Activated T-cell treated with anti-CD3 and anti-CD28 coated beads, Interleukin-2, amount 50 U/mL, for 4 hours (primary cell): Measurements from ENCODE around the gene DVL1. TPM values are rescaled to one million over a fixed set of nuclear protein-coding genes. Genes with fewer than 3 reads are reported as not detected.

Source experiments
- ATAC-seq, 2 donors: fragments of 200-7000 bp; cut with Tn5 transposase; one replicate each; pipeline ENCODE4 v1.10.0; 2021
- DNase-seq: peaks from one replicate; pipeline ENCODE4 v3.0.0-alpha.2; 2020
- H3K27me3 Mint-ChIP-seq: one replicate; pipeline ENCODE4 v1.8.0; 2021; ENCODE audit warnings: low read depth, mixed read lengths
- H3K36me3 Mint-ChIP-seq: one replicate; pipeline ENCODE4 v1.8.0; 2022; ENCODE audit warnings: mixed read lengths; ENCODE audit not compliant: insufficient read depth
- H3K4me1 Mint-ChIP-seq: one replicate; pipeline ENCODE4 v1.8.0; 2021; ENCODE audit warnings: low read depth, mixed read lengths
- H3K4me3 Mint-ChIP-seq: one replicate; pipeline ENCODE4 v1.8.0; 2021; ENCODE audit warnings: mild to moderate bottlenecking, moderate library complexity, mixed read lengths
- H3K9me3 Mint-ChIP-seq: one replicate; pipeline ENCODE4 v1.8.0; 2021; ENCODE audit warnings: mixed read lengths
- total RNA-seq, 3 donors: library from RNA; stranded (reverse); gene quantifications; one replicate each; pipeline ENCODE4 v1.2.1, GENCODE V29; 2021

DVL1 gene
- total RNA-seq, 3 donors from 2014 or later = 70.7 to 74.6 (median 72.1) TPM

DNA sequence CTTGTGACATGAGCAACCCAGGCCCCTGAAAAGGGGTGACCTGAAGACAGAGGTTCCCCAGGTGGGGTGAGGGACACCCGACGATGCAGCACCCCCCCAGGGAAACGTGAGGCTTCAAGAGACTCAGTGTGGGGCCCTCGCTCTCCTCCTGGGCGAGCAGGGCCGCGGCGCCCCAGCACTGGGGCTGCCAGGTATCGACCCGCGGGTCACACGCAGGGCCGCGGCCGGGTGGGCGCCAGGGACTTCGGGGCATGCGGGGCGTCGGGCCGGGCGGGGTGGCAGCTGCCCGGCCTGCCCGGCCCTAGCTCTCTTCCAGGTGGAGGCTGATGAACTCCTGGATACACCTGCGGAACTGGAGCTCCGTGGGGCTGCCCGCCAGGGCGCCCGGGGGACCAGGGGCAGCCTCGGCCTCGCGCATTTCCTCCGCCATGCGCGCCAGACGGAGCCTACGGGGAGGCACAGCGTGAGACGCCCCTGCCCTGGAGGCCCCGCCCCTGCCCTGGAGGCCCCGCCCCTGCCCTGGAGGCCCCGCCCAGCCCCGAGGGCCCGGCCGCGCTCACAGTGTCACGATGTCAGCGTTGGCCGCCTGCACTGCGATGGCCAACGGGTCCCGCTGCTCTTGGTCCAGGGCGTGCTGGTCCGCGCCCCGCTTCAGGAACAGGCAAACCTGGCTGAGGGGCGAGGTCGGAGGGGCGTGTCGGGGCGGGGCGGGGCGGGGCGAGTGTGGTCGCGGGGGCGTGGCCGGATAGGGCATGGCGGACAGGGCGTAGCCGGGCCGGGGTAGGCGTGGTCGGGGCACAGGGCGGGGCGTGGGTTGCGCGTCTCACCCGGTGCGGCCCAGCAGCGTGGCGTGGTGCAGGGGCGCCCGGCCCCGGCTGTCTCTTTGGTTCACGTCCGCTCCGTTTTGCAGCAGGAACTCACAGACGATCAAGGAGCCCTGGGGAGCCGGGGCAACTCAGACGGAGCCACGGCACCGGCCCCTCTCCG, 55.7 kb downstream of the DVL1 start:
- peak; percentile 33 to 50 for ATAC-seq
- no peak for DNase-seq
- H3K36me3 Mint-ChIP-seq = no peaks in the 10 kb centered on the region
- no peaks in the 10 kb centered on the region for H3K27me3 Mint-ChIP-seq
- H3K4me1 Mint-ChIP-seq = peaks cover 2% of the 10 kb centered on the region
- H3K9me3 Mint-ChIP-seq = no peaks in the 10 kb centered on the region
- no peak overlapping the region for H3K4me3 Mint-ChIP-seq

DNA sequence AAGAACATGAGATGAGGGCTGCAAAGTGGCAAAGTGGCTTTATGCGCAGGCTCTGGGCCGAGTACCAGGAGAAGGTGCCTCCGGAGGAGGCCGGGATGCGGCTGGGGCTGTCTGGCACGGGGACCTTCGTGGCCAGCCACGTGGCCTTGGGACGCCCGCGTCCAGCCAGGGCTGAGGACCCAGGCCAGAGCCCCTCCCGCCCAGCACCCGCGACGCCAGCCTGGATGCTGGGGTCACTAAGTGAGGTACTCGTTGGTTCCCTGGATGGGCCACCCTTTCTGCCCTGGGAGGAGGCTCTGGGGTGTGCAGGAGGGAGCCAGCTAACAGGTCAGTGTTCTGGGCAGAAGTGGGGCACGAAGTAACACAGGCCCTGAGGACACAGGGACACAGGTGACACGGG, 56.4 kb downstream of the DVL1 start:
- ATAC-seq = no peak
- H3K4me1 Mint-ChIP-seq = peaks cover 2% of the 10 kb centered on the region
- no peak for DNase-seq
- no peaks in the 10 kb centered on the region for H3K9me3 Mint-ChIP-seq
- H3K27me3 Mint-ChIP-seq = no peaks in the 10 kb centered on the region
- no peak overlapping the region for H3K4me3 Mint-ChIP-seq
- H3K36me3 Mint-ChIP-seq = no peaks in the 10 kb centered on the region

DNA sequence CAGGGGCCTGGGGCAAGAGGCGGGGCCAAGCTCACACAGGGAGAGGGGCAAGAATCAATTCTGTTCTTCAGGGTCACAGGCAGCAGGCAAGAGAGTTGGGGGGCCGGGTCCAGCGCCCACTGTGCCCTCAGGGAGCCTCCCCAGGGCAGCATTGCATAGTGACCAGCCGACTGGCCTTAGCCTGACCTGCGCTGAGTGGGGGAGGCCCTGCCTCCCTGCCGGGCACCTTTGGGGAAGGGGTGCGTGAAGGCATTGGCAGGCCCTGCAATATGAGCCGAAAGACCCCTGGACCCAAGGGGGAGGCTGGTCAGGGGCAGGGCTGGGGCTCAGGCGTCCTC, 56.8 kb downstream of the DVL1 start:
- H3K4me1 Mint-ChIP-seq = peaks cover 2% of the 10 kb centered on the region
- H3K27me3 Mint-ChIP-seq = no peaks in the 10 kb centered on the region
- no peaks in the 10 kb centered on the region for H3K9me3 Mint-ChIP-seq
- no peak for ATAC-seq
- H3K4me3 Mint-ChIP-seq = no peak overlapping the region
- H3K36me3 Mint-ChIP-seq = no peaks in the 10 kb centered on the region
- DNase-seq = no peak

DNA sequence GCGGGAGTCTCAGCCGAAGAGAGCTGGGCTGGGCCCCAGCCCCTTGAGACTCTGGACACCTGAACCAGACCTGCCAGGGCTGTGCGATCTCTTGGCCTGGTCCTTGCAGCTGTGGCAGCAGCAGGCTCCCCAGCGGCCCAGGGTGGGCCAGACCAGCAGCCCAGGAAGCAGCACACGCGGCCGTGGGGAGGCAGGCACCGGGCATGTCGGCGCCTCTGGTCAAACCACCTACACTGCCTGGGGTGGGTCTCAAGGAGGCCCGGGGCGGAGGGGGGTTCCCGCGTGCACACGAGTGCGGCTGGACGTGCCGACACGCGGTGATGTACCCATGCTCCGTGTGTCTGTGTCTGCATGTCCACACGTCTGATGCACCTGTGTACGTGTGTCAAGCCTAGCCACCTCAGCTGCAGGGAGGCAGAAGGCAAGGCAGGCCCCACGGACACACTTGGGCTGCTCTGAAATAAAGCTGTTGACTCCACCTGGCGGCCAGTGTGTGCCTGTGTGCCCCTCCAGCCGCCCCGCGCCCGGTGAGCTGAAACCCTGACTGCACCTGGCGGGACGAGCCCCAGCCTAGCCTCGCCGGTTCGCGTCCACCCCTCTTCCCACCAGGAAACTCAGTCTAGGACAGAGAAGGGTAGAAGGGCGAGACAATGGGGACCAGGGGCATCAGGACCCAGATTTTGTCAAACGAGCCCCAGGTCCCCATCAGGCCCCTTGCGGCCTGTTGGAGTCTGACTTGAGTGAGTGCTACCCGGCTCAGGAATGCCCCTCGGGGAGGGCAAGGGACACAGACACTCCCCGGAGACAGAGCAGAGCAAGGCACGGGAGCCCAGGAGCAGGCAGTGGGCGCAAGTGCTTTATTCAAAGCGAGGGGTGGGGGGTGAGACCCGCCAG, 57.4 kb downstream of the DVL1 start:
- Mint-ChIP-seq H3K4me1 (peaks cover 2% of the 10 kb centered on the region), H3K36me3 (no peaks in the 10 kb centered on the region), H3K9me3 (no peaks in the 10 kb centered on the region), H3K27me3 (no peaks in the 10 kb centered on the region), H3K4me3 (no peak overlapping the region)
- peak; percentile 69 for DNase-seq
- peak; percentile 79 to 81 for ATAC-seq

DNA sequence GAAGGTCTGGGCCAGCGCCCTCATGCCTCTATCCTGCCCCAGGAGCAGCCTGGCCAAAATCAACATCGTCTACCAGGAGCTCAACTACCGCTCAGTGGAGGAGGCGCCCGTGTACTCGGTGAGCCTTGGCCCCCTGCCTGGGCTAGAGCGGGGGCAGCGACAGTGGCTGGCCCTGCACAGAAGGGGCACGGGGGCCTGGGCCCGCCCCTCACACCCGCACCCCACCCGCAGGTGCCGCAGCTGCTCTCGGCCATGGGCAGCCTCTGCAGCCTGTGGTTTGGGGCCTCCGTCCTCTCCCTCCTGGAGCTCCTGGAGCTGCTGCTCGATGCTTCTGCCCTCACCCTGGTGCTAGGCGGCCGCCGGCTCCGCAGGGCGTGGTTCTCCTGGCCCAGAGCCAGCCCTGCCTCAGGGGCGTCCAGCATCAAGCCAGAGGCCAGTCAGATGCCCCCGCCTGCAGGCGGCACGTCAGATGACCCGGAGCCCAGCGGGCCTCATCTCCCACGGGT, 58.1 kb downstream of the DVL1 start:
- no peaks in the 10 kb centered on the region for H3K9me3 Mint-ChIP-seq
- H3K36me3 Mint-ChIP-seq = no peaks in the 10 kb centered on the region
- no peak overlapping the region for H3K4me3 Mint-ChIP-seq
- peaks cover 2% of the 10 kb centered on the region for H3K4me1 Mint-ChIP-seq
- ATAC-seq (no peak), DNase-seq (no peak)
- no peaks in the 10 kb centered on the region for H3K27me3 Mint-ChIP-seq

DNA sequence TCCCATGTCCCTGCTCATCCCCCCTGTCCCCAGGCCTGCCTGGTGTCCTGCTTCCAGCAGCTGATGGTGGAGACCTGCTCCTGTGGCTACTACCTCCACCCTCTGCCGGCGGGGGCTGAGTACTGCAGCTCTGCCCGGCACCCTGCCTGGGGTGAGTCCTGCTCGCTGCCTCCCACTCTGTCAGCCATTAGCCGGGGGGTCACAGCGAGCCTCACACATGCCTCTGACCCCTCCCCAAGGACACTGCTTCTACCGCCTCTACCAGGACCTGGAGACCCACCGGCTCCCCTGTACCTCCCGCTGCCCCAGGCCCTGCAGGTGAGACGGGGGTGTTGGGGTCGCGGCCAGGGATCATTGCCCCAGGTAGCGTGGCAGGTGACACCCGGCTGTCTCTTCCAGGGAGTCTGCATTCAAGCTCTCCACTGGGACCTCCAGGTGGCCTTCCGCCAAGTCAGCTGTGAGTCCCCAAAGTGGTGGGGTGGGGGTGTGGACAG, 58.9 kb downstream of the DVL1 start:
- Mint-ChIP-seq H3K4me1 (peaks cover 2% of the 10 kb centered on the region), H3K4me3 (no peak overlapping the region), H3K36me3 (no peaks in the 10 kb centered on the region), H3K9me3 (no peaks in the 10 kb centered on the region), H3K27me3 (no peaks in the 10 kb centered on the region)
- ATAC-seq (peak in 1 of 2 donors; percentile 49), DNase-seq (peak; percentile 59)

DNA sequence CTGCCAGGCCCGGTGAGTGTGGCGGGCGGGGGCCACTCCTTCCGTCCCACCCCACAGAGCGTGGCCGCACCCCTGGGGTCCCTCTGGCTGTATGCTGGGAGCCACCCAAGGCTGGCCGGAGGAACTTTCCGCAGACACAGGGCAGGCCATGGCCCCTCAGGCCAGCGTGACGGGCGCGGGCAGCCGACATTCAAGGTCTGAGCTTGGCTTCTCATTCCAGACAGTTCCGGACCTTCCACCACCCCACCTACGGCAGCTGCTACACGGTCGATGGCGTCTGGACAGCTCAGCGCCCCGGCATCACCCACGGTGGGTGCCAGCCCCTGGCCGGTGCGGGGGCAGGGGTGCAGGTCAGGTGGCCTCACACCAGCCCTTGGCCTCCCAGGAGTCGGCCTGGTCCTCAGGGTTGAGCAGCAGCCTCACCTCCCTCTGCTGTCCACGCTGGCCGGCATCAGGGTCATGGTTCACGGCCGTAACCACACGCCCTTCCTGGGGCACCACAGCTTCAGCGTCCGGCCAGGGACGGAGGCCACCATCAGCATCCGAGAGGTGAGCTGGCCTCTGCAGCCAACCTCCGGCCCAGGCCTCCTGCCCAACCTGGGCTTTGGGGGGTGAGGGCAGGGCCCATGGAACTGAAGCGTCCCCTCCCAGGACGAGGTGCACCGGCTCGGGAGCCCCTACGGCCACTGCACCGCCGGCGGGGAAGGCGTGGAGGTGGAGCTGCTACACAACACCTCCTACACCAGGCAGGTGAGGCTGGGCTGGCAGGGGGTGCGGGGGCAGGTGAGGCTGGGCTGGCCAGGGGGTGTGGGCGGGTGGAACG, 61.7 kb downstream of the DVL1 start:
- Mint-ChIP-seq H3K4me3 (no peak overlapping the region), H3K4me1 (peaks cover 2% of the 10 kb centered on the region), H3K9me3 (no peaks in the 10 kb centered on the region), H3K27me3 (no peaks in the 10 kb centered on the region), H3K36me3 (no peaks in the 10 kb centered on the region)
- DNase-seq = no peak
- no peak for ATAC-seq

DNA sequence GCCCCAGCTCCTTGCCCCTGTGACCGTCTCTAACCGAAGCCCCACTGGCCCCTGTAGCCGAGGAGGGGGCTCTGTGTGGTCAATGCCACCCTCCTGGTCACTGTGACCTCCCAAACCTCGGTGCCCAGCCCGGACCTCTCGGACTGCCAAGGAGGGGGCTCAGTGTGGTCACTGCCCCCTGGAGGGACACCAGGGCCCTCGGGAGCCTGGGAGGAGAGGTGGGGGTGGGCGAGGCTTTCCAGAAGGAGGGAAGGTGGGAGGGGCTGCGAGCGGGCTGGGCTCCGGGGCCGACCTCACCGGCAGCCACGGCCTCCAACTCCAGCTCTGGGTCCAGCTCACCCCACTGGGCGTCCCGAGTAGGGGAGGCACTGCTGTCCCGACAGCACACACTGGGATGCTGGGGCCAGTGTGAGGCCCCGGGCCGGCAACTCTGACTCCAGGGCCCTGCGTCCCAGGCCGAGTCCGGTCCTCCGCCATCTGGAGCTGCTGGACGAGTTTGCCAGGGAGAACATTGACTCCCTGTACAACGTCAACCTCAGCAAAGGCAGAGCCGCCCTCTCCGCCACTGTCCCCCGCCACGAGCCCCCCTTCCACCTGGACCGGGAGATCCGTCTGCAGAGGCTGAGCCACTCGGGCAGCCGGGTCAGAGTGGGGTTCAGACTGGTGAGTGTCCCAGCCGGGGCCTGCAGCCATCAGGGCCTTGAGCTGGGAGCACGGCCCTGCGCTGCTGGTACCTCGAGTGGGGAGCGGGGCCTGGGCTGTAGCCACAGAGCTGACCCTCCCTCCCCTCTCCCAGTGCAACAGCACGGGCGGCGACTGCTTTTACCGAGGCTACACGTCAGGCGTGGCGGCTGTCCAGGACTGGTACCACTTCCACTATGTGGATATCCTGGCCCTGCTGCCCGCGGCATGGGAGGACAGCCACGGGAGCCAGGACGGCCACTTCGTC, 62.6 kb downstream of the DVL1 start:
- ATAC-seq (no peak), DNase-seq (no peak)

DNA sequence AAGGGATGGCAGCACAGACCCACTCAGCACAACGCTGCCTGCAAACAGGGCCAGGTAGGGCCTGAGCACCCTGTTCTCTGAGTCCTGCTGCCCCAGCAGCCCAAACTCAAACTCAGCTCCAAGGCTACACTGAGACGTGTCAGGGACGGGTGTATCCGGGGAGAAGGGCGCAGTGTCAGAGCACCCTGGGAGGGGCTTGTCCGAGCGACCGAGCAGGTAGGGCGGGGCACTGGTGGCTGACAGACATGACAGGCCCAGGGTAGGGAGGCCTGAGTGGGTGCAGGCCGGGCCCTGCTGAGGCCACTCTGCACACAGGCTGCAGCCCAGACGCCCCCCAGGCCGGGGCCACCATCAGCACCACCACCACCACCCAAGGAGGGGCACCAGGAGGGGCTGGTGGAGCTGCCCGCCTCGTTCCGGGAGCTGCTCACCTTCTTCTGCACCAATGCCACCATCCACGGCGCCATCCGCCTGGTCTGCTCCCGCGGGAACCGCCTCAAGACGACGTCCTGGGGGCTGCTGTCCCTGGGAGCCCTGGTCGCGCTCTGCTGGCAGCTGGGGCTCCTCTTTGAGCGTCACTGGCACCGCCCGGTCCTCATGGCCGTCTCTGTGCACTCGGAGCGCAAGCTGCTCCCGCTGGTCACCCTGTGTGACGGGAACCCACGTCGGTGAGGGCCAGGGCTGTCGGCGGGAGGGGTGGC, 63.5 kb downstream of the DVL1 start:
- no peaks in the 10 kb centered on the region for H3K4me1 Mint-ChIP-seq
- H3K27me3 Mint-ChIP-seq = no peaks in the 10 kb centered on the region
- H3K36me3 Mint-ChIP-seq = no peaks in the 10 kb centered on the region
- ATAC-seq = no peak
- no peaks in the 10 kb centered on the region for H3K9me3 Mint-ChIP-seq
- no peak overlapping the region for H3K4me3 Mint-ChIP-seq
- DNase-seq = no peak

More for the DNA sequence above, 62.6 kb downstream of the DVL1 start:
- Mint-ChIP-seq H3K36me3 (no peaks in the 10 kb centered on the region), H3K4me1 (no peaks in the 10 kb centered on the region), H3K27me3 (no peaks in the 10 kb centered on the region), H3K9me3 (no peaks in the 10 kb centered on the region), H3K4me3 (no peak overlapping the region)

Other genes with a start within 250 kb of the DVL1 start
- 10 to 100 TPM; 22.3 to 27.6 (median 26.8) TPM for gene C1orf159, start 233.3 kb downstream of the DVL1 start, total RNA-seq
- not detected for gene TTLL10, start 175.5 kb downstream of the DVL1 start, total RNA-seq
- 100 to 1,000 TPM; 102 to 212 (median 155) TPM for gene TNFRSF18, start 142.8 kb downstream of the DVL1 start, total RNA-seq
- gene TNFRSF4, start 135.3 kb downstream of the DVL1 start, total RNA-seq = 100 to 1,000 TPM; 480 to 735 (median 495) TPM
- gene SDF4, start 117.4 kb downstream of the DVL1 start, total RNA-seq = 100 to 1,000 TPM; 191 to 242 (median 193) TPM
- gene B3GALT6, start 117.2 kb downstream of the DVL1 start, total RNA-seq = 10 to 100 TPM; 38.0 to 40.8 (median 39.0) TPM
- 1 to 10 TPM; 1.6 to 2.2 (median 2.1) TPM for gene C1QTNF12, start 102.7 kb downstream of the DVL1 start, total RNA-seq
- 10 to 100 TPM; 89.3 to 93.6 (median 91.2) TPM for gene UBE2J2, start 75.6 kb downstream of the DVL1 start, total RNA-seq
- gene SCNN1D, start 69.0 kb downstream of the DVL1 start, total RNA-seq = 1 to 10 TPM; 2.8 to 3.9 (median 3.2) TPM
- gene ACAP3, start 41.5 kb downstream of the DVL1 start, total RNA-seq = 10 to 100 TPM; 28.4 to 37.6 (median 30.1) TPM
- gene PUSL1, start 40.8 kb downstream of the DVL1 start, total RNA-seq = 10 to 100 TPM; 38.9 to 40.7 (median 39.5) TPM
- 100 to 1,000 TPM; 164 to 181 (median 172) TPM for gene INTS11, start 24.8 kb downstream of the DVL1 start, total RNA-seq
- 10 to 100 TPM; 16.0 to 18.4 (median 18.1) TPM for gene CPTP, start 24.6 kb downstream of the DVL1 start, total RNA-seq
- gene TAS1R3, start 18.1 kb downstream of the DVL1 start, total RNA-seq = under 1 TPM; 0.15 to 0.29 (median 0.19) TPM
- gene MXRA8, start 9.1 kb upstream of the DVL1 start, total RNA-seq = under 1 TPM; 0.41 to 0.53 (median 0.47) TPM
- gene AURKAIP1, start 25.8 kb upstream of the DVL1 start, total RNA-seq = 100 to 1,000 TPM; 218 to 244 (median 220) TPM
- 100 to 1,000 TPM; 112 to 127 (median 118) TPM for gene CCNL2, start 49.9 kb upstream of the DVL1 start, total RNA-seq
- 100 to 1,000 TPM; 254 to 300 (median 271) TPM for gene MRPL20, start 57.9 kb upstream of the DVL1 start, total RNA-seq
- under 1 TPM in 1 of 3 donors, not detected in 2; 0.15 TPM for gene ANKRD65, start 71.9 kb upstream of the DVL1 start, total RNA-seq
- under 1 TPM; 0.18 to 0.58 (median 0.19) TPM for gene VWA1, start 86.3 kb upstream of the DVL1 start, total RNA-seq
- 1 to 10 TPM in 1 of 3 donors, under 1 TPM in 2; 0.33 to 1.1 (median 0.74) TPM for gene ATAD3C, start 100.3 kb upstream of the DVL1 start, total RNA-seq
- gene ATAD3B, start 122.3 kb upstream of the DVL1 start, total RNA-seq = 100 to 1,000 TPM; 193 to 208 (median 194) TPM
- 100 to 1,000 TPM; 151 to 180 (median 154) TPM for gene ATAD3A, start 162.7 kb upstream of the DVL1 start, total RNA-seq
- gene TMEM240, start 191.2 kb upstream of the DVL1 start, total RNA-seq = under 1 TPM in 2 of 3 donors, not detected in 1; 0.46 to 0.63 TPM
- 100 to 1,000 TPM; 142 to 170 (median 148) TPM for gene SSU72, start 225.4 kb upstream of the DVL1 start, total RNA-seq